ENCODE results near the gene MPP1.

- TF ChIP-seq REST (IDR thresholded peaks at IDR 0.05; ENCODE audit: insufficient read depth in 1 of 2, low read depth in 2 of 2, low read length in 1 of 2) (no peak), CTCF (IDR thresholded peaks at IDR 0.05) (no peak), POLR2AphosphoS5 (IDR thresholded peaks at IDR 0.05; ENCODE audit: low read depth, low read length) (no peak), TCF7L2 (IDR thresholded peaks at IDR 0.05; ENCODE audit: low read depth, low read length) (no peak), SIN3A (IDR thresholded peaks at IDR 0.05; ENCODE audit: borderline replicate concordance, insufficient read depth, low read depth, low read length) (no peak)
These were observed 74.1 kb downstream of the MPP1 start for GRCh38 chrX:154731184-154731583.
